Heart left ventricle (tissue), 16 donors: ENCODE data around the gene PDE9A. TPM values are rescaled to one million over a fixed set of nuclear protein-coding genes. Genes with fewer than 3 reads are reported as not detected.

Experiments
- ATAC-seq, 4 donors: fragments of 200-7000 bp; cut with Tn5 transposase; one replicate each; pipeline ENCODE4 v1.9.1; 2020 to 2022; ENCODE audit warnings: moderate library complexity in 4 of 4, mild to moderate bottlenecking in 3 of 4, moderate number of reproducible peaks in 1 of 4
- DNase-seq, 5 donors: peaks; one replicate each; pipeline ENCODE4 v3.0.0-alpha.2; 2020
- H3K27ac ChIP-seq, 12 donors: fragments of 200-600 bp; sonication (generic) in 4 of 12; one replicate each; pipeline versions ENCODE4 v1.5.0 to v1.8.0; 2016 to 2022; ENCODE audit warnings: mild to moderate bottlenecking in 2 of 12
- H3K27me3 ChIP-seq, 9 donors: fragments of 200-600 bp; sonication (generic) in 2 of 9; one replicate each; pipeline versions ENCODE4 v1.5.1 to v1.8.0; 2016 to 2022; ENCODE audit warnings: mild to moderate bottlenecking in 3 of 9
- H3K36me3 ChIP-seq, 9 donors: fragments of 200-600 bp; sonication (generic) in 2 of 9; one replicate each; pipeline versions ENCODE4 v1.5.0 to v1.8.0; 2018 to 2022; ENCODE audit warnings: mild to moderate bottlenecking in 2 of 9
- H3K4me1 ChIP-seq, 12 donors: fragments of 200-600 bp; sonication (generic) in 4 of 12; one replicate each; pipeline versions ENCODE4 v1.5.0 to v1.8.0; 2016 to 2022; ENCODE audit warnings: mild to moderate bottlenecking in 3 of 12
- H3K4me3 ChIP-seq, 12 donors: fragments of 200-600 bp; sonication (generic) in 4 of 12; one replicate each; pipeline versions ENCODE4 v1.5.0 to v1.8.0; 2017 to 2022; ENCODE audit warnings: mild to moderate bottlenecking in 9 of 12, moderate library complexity in 4 of 12
- H3K9me3 ChIP-seq, 12 donors: fragments of 200-600 bp; sonication (generic) in 4 of 12; one replicate each; pipeline versions ENCODE4 v1.5.0 to v1.8.0; 2016 to 2022; ENCODE audit warnings: mild to moderate bottlenecking in 1 of 12
- CTCF ChIP-seq, 12 donors: fragments of 200-600 bp; sonication (generic) in 4 of 12; IDR thresholded peaks; one replicate each; pipeline versions ENCODE4 v1.5.0 to v1.8.0; 2018 to 2022; ENCODE audit warnings: antibody characterized with exemption in 12 of 12, mild to moderate bottlenecking in 5 of 12
- POLR2A ChIP-seq, 2 donors: fragments of 450-650 bp; IDR thresholded peaks; one replicate each; pipeline ENCODE4 v1.6.1; 2017; ENCODE audit warnings: antibody characterized with exemption in 2 of 2, mild to moderate bottlenecking in 2 of 2, moderate library complexity in 2 of 2
- WGBS, 4 donors: extraction: QIAGEN DNeasy Blood & Tissue Kit in 2 of 4; methylation state at CpG; one replicate each; pipeline versions ENCODE4 v1.1.5 to v1.1.7; 2013 to 2018; 5-methylcytosine and 5-hydroxymethylcytosine counted together
- intact Hi-C, 10 donors: fragments of 100-400 bp; cut with DNase I; formaldehyde crosslinking; loops; one replicate each; pipeline versions ENCODE4 v1.11.1 to v1.14.2; 2022
- polyA plus RNA-seq, 2 donors: library from polyadenylated mRNA; stranded (reverse); fragments of 200-250 nt; gene quantifications; one replicate each; pipeline ENCODE4 v1.2.3, GENCODE V29; 2013
- total RNA-seq, 9 donors: library from RNA; depleted of rRNA in 2 of 9; stranded (reverse); fragments of >200 nt in 2 of 9; fragmentation: NEBNext Ultra II Directional in 3 of 9; extraction: Animal tissue kit (Norgen Biotek cat#: 25700) in 3 of 9; gene quantifications; one replicate each; pipeline versions ENCODE4 v1.1.0 to v1.2.4, GENCODE V29; 2016 to 2023
- donor health status: ischemic (EF 13 %, LVEDD 7.1; RV severe dilation, severe dysfunction).
- donor health status: healthy with polysubstance abuse.
- donor health status: DM: no; HTN: yes; CAD: no.
- donor health status: DM: no; HTN: no; CAD: no.
- donor health status: ischemic (EF 25% LVEDD 6.9; RV normal size, moderate dysfunction).
- donor health status: ischemic (EF 25% LVEDD 5.7; RV mildly dilated, moderate dysfunction).
- donor health status: healthy.
- donor health status: DM: yes; HTN: yes; CAD: no.
- donor health status: ischemic (EF 35%, LVEDD 5.7; RV mildly dilated, moderate dysfunction).
- donor health status: nonischemic (EF 11% LVEDD 7.7; RV severe dilation, severe dysfunction).
- donor health status: DM: yes; HTN: yes; CAD: no.
- donor health status: PGD.
- donor health status: ischemic (EF 29% LVEDD 5.4; RV normal size, mild dysfunction).
- donor health status: nonischemic (EF 23%, LVEDD 6.1; RV moderate dilation, normal function).

Gene PDE9A
- total and polyA plus RNA-seq, 11 donors, result 1.5 to 4.0 (median 3.1) TPM

GRCh38 chr21:42663860-42664535 lies 10.6 kb downstream of the PDE9A start:
- Histone ChIP-seq H3K4me3 (no peak overlapping the region), H3K9me3 (no peaks in the 10 kb centered on the region), H3K27ac (peak overlapping the region in 1 of 12 donors; percentile 76), H3K4me1 (peaks cover 0 to 26% (median 2%) of the 10 kb centered on the region in 12 donors), H3K36me3 (no peaks in the 10 kb centered on the region), H3K27me3 (no peaks in the 10 kb centered on the region)
- DNase-seq, result no peak
- intact Hi-C loops, result no loop called here
- ATAC-seq, result peak in 2 of 4 donors; percentile 55 to 70
- 62 to 72% (median 70%) methylated on average over 10 to 15 of the region's 15 CpGs for WGBS, 4 donors
- TF ChIP-seq CTCF (IDR thresholded peaks at IDR 0.05), result no peak

GRCh38 chr21:42664614-42665013 lies 11.2 kb downstream of the PDE9A start:
- no peak for ATAC-seq
- intact Hi-C loops, result no loop called here
- WGBS, 4 donors, result 86 to 92% (median 91%) methylated on average over 10 of the region's 10 CpGs
- Histone ChIP-seq H3K4me1 (peaks cover 0 to 29% (median 3%) of the 10 kb centered on the region in 12 donors), H3K9me3 (no peaks in the 10 kb centered on the region), H3K27ac (peak overlapping the region in 1 of 12 donors; percentile 76), H3K36me3 (no peaks in the 10 kb centered on the region), H3K27me3 (no peaks in the 10 kb centered on the region), H3K4me3 (no peak overlapping the region)
- no peak for DNase-seq
- TF ChIP-seq POLR2A (IDR thresholded peaks at IDR 0.05) (no peak), CTCF (IDR thresholded peaks at IDR 0.05) (no peak)

- TF ChIP-seq POLR2A (IDR thresholded peaks at IDR 0.05) (no peak), CTCF (IDR thresholded peaks at IDR 0.05) (no peak)
- no peaks in the 10 kb centered on the region for H3K9me3 ChIP-seq
- no peak overlapping the region for H3K4me3 ChIP-seq
- peaks cover 0 to 29% (median 3%) of the 10 kb centered on the region in 12 donors for H3K4me1 ChIP-seq
- WGBS, 4 donors, result 68 to 75% (median 71%) methylated on average over 7 to 8 of the region's 8 CpGs
- intact Hi-C loops, result no loop called here
- H3K36me3 ChIP-seq, result no peaks in the 10 kb centered on the region
- no peak for ATAC-seq
- H3K27ac ChIP-seq, result peak overlapping the region in 1 of 12 donors; percentile 76
- no peaks in the 10 kb centered on the region for H3K27me3 ChIP-seq
- no peak for DNase-seq
Measured at GRCh38 chr21:42665026-42665425, 11.6 kb downstream of the PDE9A start.

GRCh38 chr21:42665484-42665883 lies 12.1 kb downstream of the PDE9A start:
- Histone ChIP-seq H3K36me3 (no peaks in the 10 kb centered on the region), H3K4me3 (no peak overlapping the region), H3K9me3 (no peaks in the 10 kb centered on the region), H3K4me1 (peaks cover 0 to 29% (median 3%) of the 10 kb centered on the region in 12 donors), H3K27ac (peak overlapping the region in 1 of 12 donors; percentile 76), H3K27me3 (no peaks in the 10 kb centered on the region)
- WGBS, 4 donors, result 89 to 97% (median 95%) methylated on average over 8 to 13 of the region's 13 CpGs
- TF ChIP-seq CTCF (IDR thresholded peaks at IDR 0.05) (no peak), POLR2A (IDR thresholded peaks at IDR 0.05) (no peak)
- no peak for DNase-seq
- no peak for ATAC-seq
- intact Hi-C loops, result no loop called here
